ENCODE measurements around the gene RNF11. TPM values are rescaled to one million over a fixed set of nuclear protein-coding genes. Genes with fewer than 3 reads are reported as not detected.
"Not testable (repeated sequence)": the region's sequence is repeated elsewhere in the genome, so short reads cannot be mapped to it uniquely, and the experiment has no call there.

The RNF11 gene
- total RNA-seq, 1 donor from 2014 or later: 126 TPM

GRCh38 chr1:51217101-51217500 lies 19.0 kb upstream of the RNF11 start:
- no peaks in the 10 kb centered on the region for H4K20me1 ChIP-seq (ENCODE audit: insufficient read depth, low read length)
- no peak overlapping the region for H3K9ac ChIP-seq (ENCODE audit: low read length)
- H3K4me2 ChIP-seq (ENCODE audit: low read length): no peak overlapping the region
- peaks cover 11% of the 10 kb centered on the region for H3K4me1 Mint-ChIP-seq (ENCODE audit: low read depth, unreplicated experiment)
- no peaks in the 10 kb centered on the region for H3K9me3 Mint-ChIP-seq (ENCODE audit: unreplicated experiment)
- H3K4me3 ChIP-seq (ENCODE audit: insufficient read depth, low read depth, low read length): no peak overlapping the region
- H3K79me2 ChIP-seq (ENCODE audit: insufficient read depth, low read length): no peaks in the 10 kb centered on the region
- H3K4me1 ChIP-seq (ENCODE audit: insufficient read depth, low read length): peaks cover 3% of the 10 kb centered on the region
- TF ChIP-seq EZH2 (IDR thresholded peaks at IDR 0.05; ENCODE audit: insufficient read depth, low read length): no peak
- TF ChIP-seq, protein P1, sequence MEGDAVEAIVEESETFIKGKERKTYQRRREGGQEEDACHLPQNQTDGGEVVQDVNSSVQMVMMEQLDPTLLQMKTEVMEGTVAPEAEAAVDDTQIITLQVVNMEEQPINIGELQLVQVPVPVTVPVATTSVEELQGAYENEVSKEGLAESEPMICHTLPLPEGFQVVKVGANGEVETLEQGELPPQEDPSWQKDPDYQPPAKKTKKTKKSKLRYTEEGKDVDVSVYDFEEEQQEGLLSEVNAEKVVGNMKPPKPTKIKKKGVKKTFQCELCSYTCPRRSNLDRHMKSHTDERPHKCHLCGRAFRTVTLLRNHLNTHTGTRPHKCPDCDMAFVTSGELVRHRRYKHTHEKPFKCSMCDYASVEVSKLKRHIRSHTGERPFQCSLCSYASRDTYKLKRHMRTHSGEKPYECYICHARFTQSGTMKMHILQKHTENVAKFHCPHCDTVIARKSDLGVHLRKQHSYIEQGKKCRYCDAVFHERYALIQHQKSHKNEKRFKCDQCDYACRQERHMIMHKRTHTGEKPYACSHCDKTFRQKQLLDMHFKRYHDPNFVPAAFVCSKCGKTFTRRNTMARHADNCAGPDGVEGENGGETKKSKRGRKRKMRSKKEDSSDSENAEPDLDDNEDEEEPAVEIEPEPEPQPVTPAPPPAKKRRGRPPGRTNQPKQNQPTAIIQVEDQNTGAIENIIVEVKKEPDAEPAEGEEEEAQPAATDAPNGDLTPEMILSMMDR (IDR thresholded peaks at IDR 0.05; ENCODE audit: insufficient read depth, low read depth, low read length): no peak
- no peak overlapping the region for H2AFZ ChIP-seq (ENCODE audit: low read depth, low read length)
- no peaks in the 10 kb centered on the region for H3K27me3 ChIP-seq (ENCODE audit: insufficient read depth, low read length)
- DNase-seq (ENCODE audit: low read depth): no peak
- no peaks in the 10 kb centered on the region for H3K27me3 Mint-ChIP-seq (ENCODE audit: low read depth, unreplicated experiment)
- H3K9me3 ChIP-seq (ENCODE audit: insufficient read depth, low read depth, low read length): no peaks in the 10 kb centered on the region
- no peak for FAIRE-seq
- H3K36me3 Mint-ChIP-seq (ENCODE audit: low read depth, unreplicated experiment): no peaks in the 10 kb centered on the region
- H3K36me3 ChIP-seq (ENCODE audit: insufficient read depth, low read length): no peaks in the 10 kb centered on the region
- H3K4me3 Mint-ChIP-seq (ENCODE audit: unreplicated experiment): no peak overlapping the region
- H3K27ac Mint-ChIP-seq (ENCODE audit: unreplicated experiment): no peak overlapping the region
- no peak overlapping the region for H3K27ac ChIP-seq (ENCODE audit: low read depth, low read length)

GRCh38 chr1:51218570-51218969 lies 17.5 kb upstream of the RNF11 start:
- Histone ChIP-seq H3K4me3 (ENCODE audit: insufficient read depth, low read depth, low read length) (no peak overlapping the region), H3K9ac (ENCODE audit: low read length) (no peak overlapping the region), H3K27ac (ENCODE audit: low read depth, low read length) (no peak overlapping the region), H3K79me2 (ENCODE audit: insufficient read depth, low read length) (no peaks in the 10 kb centered on the region), H4K20me1 (ENCODE audit: insufficient read depth, low read length) (no peaks in the 10 kb centered on the region), H3K27me3 (ENCODE audit: insufficient read depth, low read length) (no peaks in the 10 kb centered on the region), H3K36me3 (ENCODE audit: insufficient read depth, low read length) (no peaks in the 10 kb centered on the region), H3K9me3 (ENCODE audit: insufficient read depth, low read depth, low read length) (no peaks in the 10 kb centered on the region), H2AFZ (ENCODE audit: low read depth, low read length) (no peak overlapping the region), H3K4me1 (ENCODE audit: insufficient read depth, low read length) (peaks cover 3% of the 10 kb centered on the region), H3K4me2 (ENCODE audit: low read length) (no peak overlapping the region)
- no peaks in the 10 kb centered on the region for H3K27me3 Mint-ChIP-seq (ENCODE audit: low read depth, unreplicated experiment)
- no peak for TF ChIP-seq EZH2 (IDR thresholded peaks at IDR 0.05; ENCODE audit: insufficient read depth, low read length)
- TF ChIP-seq, protein P1 (IDR thresholded peaks at IDR 0.05; ENCODE audit: insufficient read depth, low read depth, low read length): no peak
- no peaks in the 10 kb centered on the region for H3K36me3 Mint-ChIP-seq (ENCODE audit: low read depth, unreplicated experiment)
- H3K4me3 Mint-ChIP-seq (ENCODE audit: unreplicated experiment): no peak overlapping the region
- DNase-seq (ENCODE audit: low read depth): no peak
- no peaks in the 10 kb centered on the region for H3K9me3 Mint-ChIP-seq (ENCODE audit: unreplicated experiment)
- H3K4me1 Mint-ChIP-seq (ENCODE audit: low read depth, unreplicated experiment): peaks cover 11% of the 10 kb centered on the region
- no peak for FAIRE-seq
- no peak overlapping the region for H3K27ac Mint-ChIP-seq (ENCODE audit: unreplicated experiment)

DNA sequence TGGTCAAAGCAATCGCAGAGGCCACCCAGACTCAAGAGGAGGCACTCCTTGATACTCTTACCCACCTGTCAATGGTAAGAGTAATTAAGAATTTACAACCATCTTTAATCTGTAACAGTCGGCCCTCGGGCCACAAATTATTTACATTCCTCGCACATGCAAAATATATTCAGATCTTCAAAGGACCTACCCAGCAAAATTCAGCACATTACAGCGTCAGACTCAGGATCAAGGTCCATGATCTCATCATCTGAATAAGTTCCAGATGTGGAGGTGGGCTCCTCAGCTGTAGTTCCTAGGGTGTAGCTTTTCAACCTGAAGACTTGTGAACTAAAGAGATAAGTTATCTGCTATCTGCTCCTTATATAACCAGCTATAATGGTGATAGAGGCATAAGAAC lies 17.1 kb upstream of the RNF11 start:
- no peak overlapping the region for H3K4me3 Mint-ChIP-seq (ENCODE audit: unreplicated experiment)
- no peaks in the 10 kb centered on the region for H3K9me3 ChIP-seq (ENCODE audit: insufficient read depth, low read depth, low read length)

DNA sequence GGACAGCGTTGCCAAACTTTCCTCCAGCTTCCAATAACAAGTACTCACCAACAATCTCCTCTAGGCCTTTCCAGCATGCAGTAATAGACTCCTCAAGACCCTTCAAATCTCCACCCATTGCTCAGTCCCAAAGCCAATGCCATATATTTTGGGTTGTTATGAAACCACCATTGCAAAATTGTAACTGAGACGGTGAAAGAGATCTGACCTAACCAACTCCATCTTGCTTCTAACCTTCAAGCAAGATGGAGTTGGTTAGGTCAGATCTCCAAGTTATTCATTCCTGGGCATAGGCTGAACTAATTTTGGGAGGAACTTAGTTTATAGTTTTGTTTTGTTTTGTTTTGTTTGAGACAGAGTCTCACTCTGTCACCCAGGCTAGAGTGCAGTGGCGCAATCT lies 14.5 kb upstream of the RNF11 start:
- not testable (repeated sequence) for FAIRE-seq; H3K4me3 Mint-ChIP-seq (ENCODE audit: unreplicated experiment); H3K27ac Mint-ChIP-seq (ENCODE audit: unreplicated experiment); H3K4me1 Mint-ChIP-seq (ENCODE audit: low read depth, unreplicated experiment); H3K36me3 Mint-ChIP-seq (ENCODE audit: low read depth, unreplicated experiment); H3K4me1 ChIP-seq (ENCODE audit: insufficient read depth, low read length); H4K20me1 ChIP-seq (ENCODE audit: insufficient read depth, low read length); H2AFZ ChIP-seq (ENCODE audit: low read depth, low read length); H3K4me3 ChIP-seq (ENCODE audit: insufficient read depth, low read depth, low read length); H3K9ac ChIP-seq (ENCODE audit: low read length); H3K79me2 ChIP-seq (ENCODE audit: insufficient read depth, low read length); H3K4me2 ChIP-seq (ENCODE audit: low read length); H3K9me3 ChIP-seq (ENCODE audit: insufficient read depth, low read depth, low read length); H3K27me3 ChIP-seq (ENCODE audit: insufficient read depth, low read length); H3K9me3 Mint-ChIP-seq (ENCODE audit: unreplicated experiment); H3K27ac ChIP-seq (ENCODE audit: low read depth, low read length); DNase-seq (ENCODE audit: low read depth); H3K36me3 ChIP-seq (ENCODE audit: insufficient read depth, low read length); H3K27me3 Mint-ChIP-seq (ENCODE audit: low read depth, unreplicated experiment)

More for the DNA sequence above, 17.1 kb upstream of the RNF11 start:
- Histone ChIP-seq H3K4me1 (ENCODE audit: insufficient read depth, low read length) (peaks cover 3% of the 10 kb centered on the region), H3K4me2 (ENCODE audit: low read length) (no peak overlapping the region), H3K4me3 (ENCODE audit: insufficient read depth, low read depth, low read length) (no peak overlapping the region), H3K27me3 (ENCODE audit: insufficient read depth, low read length) (no peaks in the 10 kb centered on the region), H3K36me3 (ENCODE audit: insufficient read depth, low read length) (no peaks in the 10 kb centered on the region), H2AFZ (ENCODE audit: low read depth, low read length) (no peak overlapping the region), H3K27ac (ENCODE audit: low read depth, low read length) (no peak overlapping the region), H3K9ac (ENCODE audit: low read length) (no peak overlapping the region), H4K20me1 (ENCODE audit: insufficient read depth, low read length) (no peaks in the 10 kb centered on the region), H3K79me2 (ENCODE audit: insufficient read depth, low read length) (no peaks in the 10 kb centered on the region)
- H3K27ac Mint-ChIP-seq (ENCODE audit: unreplicated experiment): no peak overlapping the region
- FAIRE-seq (no peak), DNase-seq (ENCODE audit: low read depth) (no peak)
- no peaks in the 10 kb centered on the region for H3K9me3 Mint-ChIP-seq (ENCODE audit: unreplicated experiment)
- H3K4me1 Mint-ChIP-seq (ENCODE audit: low read depth, unreplicated experiment): peaks cover 11% of the 10 kb centered on the region
- TF ChIP-seq, protein P1 (IDR thresholded peaks at IDR 0.05; ENCODE audit: insufficient read depth, low read depth, low read length): no peak
- no peak for TF ChIP-seq EZH2 (IDR thresholded peaks at IDR 0.05; ENCODE audit: insufficient read depth, low read length)
- no peaks in the 10 kb centered on the region for H3K27me3 Mint-ChIP-seq (ENCODE audit: low read depth, unreplicated experiment)
- H3K36me3 Mint-ChIP-seq (ENCODE audit: low read depth, unreplicated experiment): no peaks in the 10 kb centered on the region
